HFFc6 (cell line): ENCODE measurements around the gene PLEKHA1. TPM values are rescaled to one million over a fixed set of nuclear protein-coding genes. Genes with fewer than 3 reads are reported as not detected.

Experiments used
- DNase-seq: peaks from one replicate; pipeline ENCODE4 v3.0.0-alpha.2; 2018
- H3K27ac Mint-ChIP-seq: 2 replicates; pipeline ENCODE4 v1.8.0; 2020; ENCODE audit warnings: mild to moderate bottlenecking, mixed read lengths
- H3K27me3 Mint-ChIP-seq: 2 replicates; pipeline ENCODE4 v1.8.0; 2021; ENCODE audit warnings: mild to moderate bottlenecking, moderate library complexity, mixed read lengths; ENCODE audit not compliant: insufficient read depth
- H3K36me3 Mint-ChIP-seq: 2 replicates; pipeline ENCODE4 v1.8.0; 2021; ENCODE audit warnings: low read depth, mixed read lengths
- H3K4me1 Mint-ChIP-seq: 2 replicates; pipeline ENCODE4 v1.8.0; 2020; ENCODE audit warnings: low read depth, mixed read lengths
- H3K4me3 Mint-ChIP-seq: 2 replicates; pipeline ENCODE4 v1.8.0; 2020; ENCODE audit warnings: mild to moderate bottlenecking, moderate library complexity, mixed read lengths
- H3K9me3 Mint-ChIP-seq: 2 replicates; pipeline ENCODE4 v1.8.0; 2020; ENCODE audit warnings: mild to moderate bottlenecking, mixed read lengths
- CTCF ChIP-seq: fragments of 200-600 bp; sonication (generic); IDR thresholded peaks from 2 replicates; pipeline ENCODE4 v1.5.0; 2021; ENCODE audit warnings: antibody characterized with exemption, mild to moderate bottlenecking
- microRNA-seq: library from miRNA; unstranded; fragments of <30 nt; microRNA quantifications from one replicate; pipeline ENCODE4, GENCODE V29; 2019
- total RNA-seq, 6 experiments: library from RNA; stranded (reverse); fragmentation: NEBNext Ultra II Directional; extraction: Animal tissue kit (Norgen Biotek cat#: 25700); gene quantifications; 2 replicates in 1 of 6; 3 replicates in 5 of 6; pipeline ENCODE4 v1.2.3, GENCODE V29; 2021

PLEKHA1 gene
- total RNA-seq, 6 experiments from 2014 or later = 17.7 to 26.2 (median 19.3) TPM

DNA sequence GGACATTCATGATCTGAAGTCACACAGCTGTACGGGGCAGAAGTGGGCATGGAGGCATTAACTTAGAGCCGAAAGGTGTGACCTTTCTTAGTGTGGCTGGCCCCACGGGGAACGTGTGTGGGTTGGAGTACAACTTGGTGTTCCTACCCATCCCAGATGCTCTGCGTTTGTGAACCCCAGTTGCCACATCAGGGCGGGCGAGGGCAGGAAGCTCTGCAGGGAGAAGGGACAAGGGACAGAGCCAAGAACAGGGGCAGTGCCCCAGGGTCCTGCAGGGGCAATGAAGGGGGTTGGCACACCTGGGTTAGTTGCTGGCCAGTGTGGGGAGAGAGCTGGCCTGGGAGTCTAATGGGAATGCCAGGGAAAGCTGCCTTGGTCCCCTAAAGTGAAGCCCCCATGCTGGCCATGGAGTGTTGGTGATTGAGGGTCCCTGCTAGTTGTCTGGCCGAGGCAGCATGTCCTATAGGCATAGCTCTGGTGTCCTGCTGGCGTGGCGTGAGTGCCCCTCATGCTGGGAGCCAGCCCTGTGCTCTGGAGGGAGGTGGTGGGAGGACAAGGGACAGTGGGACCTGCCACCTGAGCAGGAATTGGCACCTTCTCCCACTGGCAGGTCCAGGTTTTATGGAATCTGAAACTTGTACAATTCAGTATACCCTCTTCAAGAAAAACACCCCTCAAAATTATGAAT lies 105.8 kb downstream of the PLEKHA1 start:
- Mint-ChIP-seq H3K9me3 (no peaks in the 10 kb centered on the region), H3K27me3 (peaks cover 5% of the 10 kb centered on the region), H3K4me1 (peaks cover under 1% of the 10 kb centered on the region; the same call in 1 of the 2 replicates), H3K36me3 (peaks cover 7% of the 10 kb centered on the region), H3K4me3 (no peak overlapping the region), H3K27ac (no peak overlapping the region)
- DNase-seq = no peak
- no peak for TF ChIP-seq CTCF

DNA sequence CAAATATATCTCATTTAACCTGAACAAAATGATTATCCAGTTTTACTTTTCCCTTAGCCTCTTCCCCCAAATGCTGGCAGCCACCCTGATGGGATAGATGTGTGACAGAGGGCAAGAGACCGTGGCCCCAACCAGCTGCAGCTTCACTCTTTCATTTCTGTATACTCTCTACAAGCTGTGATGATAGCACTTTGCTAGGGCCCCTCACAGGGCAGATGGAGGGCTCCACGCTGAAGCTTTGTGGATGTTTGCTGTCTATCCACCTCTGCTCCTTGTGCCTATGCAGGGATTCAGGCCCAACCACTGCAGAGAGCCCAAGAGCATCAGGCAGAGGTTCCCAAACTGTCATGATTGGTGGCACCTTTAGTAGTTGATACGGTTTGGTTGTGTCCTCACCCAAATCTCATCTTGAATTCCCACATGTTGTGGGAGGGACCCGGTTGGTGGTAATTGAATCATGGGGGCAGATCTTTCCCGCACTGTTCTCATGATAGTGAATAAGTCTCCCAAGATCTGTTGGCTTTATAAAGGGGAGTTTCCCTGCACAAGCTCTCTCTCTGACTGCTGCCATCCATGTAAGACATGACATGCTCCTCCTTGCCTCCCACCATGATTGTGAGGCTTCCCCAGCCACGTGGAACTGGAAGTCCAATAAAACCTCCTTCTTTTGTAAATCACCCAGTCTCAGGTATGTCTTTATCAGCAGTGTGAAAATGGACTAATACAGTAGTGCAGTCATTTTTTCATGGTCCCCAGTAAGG lies 107.0 kb downstream of the PLEKHA1 start:
- Mint-ChIP-seq H3K27ac (no peak overlapping the region), H3K36me3 (peaks cover 12% of the 10 kb centered on the region), H3K4me3 (no peak overlapping the region), H3K9me3 (no peaks in the 10 kb centered on the region), H3K4me1 (peaks cover 5% of the 10 kb centered on the region; the same call in 1 of the 2 replicates), H3K27me3 (peaks cover 5% of the 10 kb centered on the region)
- no peak for DNase-seq
- TF ChIP-seq CTCF = no peak

Small RNA genes within 50 kb of the gene (microRNA-seq; reads per million reads assigned to microRNA genes)
- gene MIR3941 = not detected

Other genes starting within 250 kb of the PLEKHA1 start
- not detected for gene BTBD16, start 103.4 kb upstream of the PLEKHA1 start, total RNA-seq
- gene ARMS2, start 79.9 kb downstream of the PLEKHA1 start, total RNA-seq = not detected
- 10 to 100 TPM; 55.0 to 67.2 (median 61.9) TPM for gene HTRA1, start 86.8 kb downstream of the PLEKHA1 start, total RNA-seq
- gene DMBT1, start 186.0 kb downstream of the PLEKHA1 start, total RNA-seq = under 1 TPM in 5 of 6 experiments, not detected in 1; 0.05 to 0.17 (median 0.07) TPM